HCT116 (cell line): ENCODE results near the gene CDC6. TPM values are rescaled to one million over a fixed set of nuclear protein-coding genes. Genes with fewer than 3 reads are reported as not detected.

ENCODE experiments used
- ATAC-seq: fragments of 200-7000 bp; cut with Tn5 transposase; 2 replicates; pipeline ENCODE4 v1.9.1; 2020; ENCODE audit warnings: mild to moderate bottlenecking, moderate library complexity
- BruUV-seq: library from RNA; stranded (reverse); fragments of 400-500 nt; replicated peaks from 2 replicates; lab custom pipeline; 2021; lab: Mats Ljungman, UMichigan
- CTCF ChIA-PET: fragments of 300-600 bp; sonication (Branson Sonifier 250); formaldehyde crosslinking; loops from one replicate; lab custom pipeline; 2021; ENCODE audit warnings: antibody characterized with exemption; lab: Charles Lee
- POLR2A ChIA-PET: fragments of 300-600, 350-600 bp; sonication (Branson Sonifier 250); formaldehyde crosslinking; loops from one replicate; lab custom pipeline; 2021; ENCODE audit warnings: antibody characterized with exemption; lab: Charles Lee
- RAD21 ChIA-PET, 2 experiments: fragments of 300-600 bp; sonication (Branson Sonifier 250); formaldehyde crosslinking; loops; one replicate each; lab custom pipeline; 2023; ENCODE audit warnings: low total read pairs in 2 of 2; ENCODE audit not compliant: uncharacterized antibody in 2 of 2, unreplicated experiment in 2 of 2, low non-redundant PET in 1 of 2; lab: Charles Lee
- DNase-seq: peaks from one replicate; pipeline ENCODE4 v3.0.0-alpha.2; 2010; ENCODE audit warnings: low read depth, low spot score
- H2AFZ ChIP-seq: fragments of 200-600 bp; shearing (Covaris generic), sonication (generic); 2 replicates; pipeline ENCODE4 v1.6.1; 2017; ENCODE audit warnings: low read depth, mixed run types, mixed read lengths, antibody characterized with exemption, low read length; ENCODE audit not compliant: poor library complexity, severe bottlenecking
- H3K27ac ChIP-seq: 2 replicates; pipeline ENCODE4 v1.5.1; 2012; ENCODE audit warnings: low read depth, low read length
- H3K27me3 ChIP-seq: fragments of 200-600 bp; sonication (generic); 2 replicates; pipeline ENCODE4 v1.6.1; 2016; ENCODE audit warnings: mixed run types, low read length, mixed read lengths; ENCODE audit not compliant: insufficient read depth
- H3K36me3 ChIP-seq, 2 experiments: fragments of 200-500 bp in 1 of 2; fragments of 200-600 bp in 1 of 2; sonication (Bioruptor generic) in 1 of 2; sonication (generic) in 1 of 2; 2 replicates each; pipeline versions ENCODE4 v1.5.1 to v1.6.1; 2014 to 2016; ENCODE audit warnings: low read length in 2 of 2, inconsistent platforms in 1 of 2, mixed read lengths in 1 of 2, mixed run types in 1 of 2; ENCODE audit not compliant: insufficient read depth in 2 of 2, control insufficient read depth in 1 of 2
- H3K4me1 ChIP-seq, 2 experiments: fragments of 200-600 bp in 1 of 2; sonication (generic) in 1 of 2; 2 replicates each; pipeline versions ENCODE4 v1.5.1 to v1.6.1; 2012 to 2017; ENCODE audit warnings: low read length in 2 of 2, inconsistent platforms in 1 of 2, mild to moderate bottlenecking in 1 of 2, mixed read lengths in 1 of 2, mixed run types in 1 of 2, moderate library complexity in 1 of 2; ENCODE audit not compliant: insufficient read depth in 2 of 2, control insufficient read depth in 1 of 2
- H3K4me2 ChIP-seq: fragments of 200-600 bp; sonication (generic); 2 replicates; pipeline ENCODE4 v1.6.1; 2017; ENCODE audit warnings: mixed run types, low read length, mixed read lengths
- H3K4me3 ChIP-seq, 2 experiments: fragments of 200-600 bp in 1 of 2; sonication (generic) in 1 of 2; replicated peaks in 1 of 2; 2 replicates each; pipeline ENCODE4 v1.5.1; 2011 to 2016; ENCODE audit warnings: low read length in 2 of 2, control low read depth in 1 of 2, low read depth in 1 of 2, mild to moderate bottlenecking in 1 of 2, mixed read lengths in 1 of 2, mixed run types in 1 of 2
- H3K79me2 ChIP-seq: fragments of 200-600 bp; sonication (generic); 2 replicates; pipeline ENCODE4 v1.6.1; 2017; ENCODE audit warnings: mild to moderate bottlenecking, mixed run types, low read length, moderate library complexity, mixed read lengths; ENCODE audit not compliant: insufficient read depth
- H3K9ac ChIP-seq: fragments of 200-600 bp; sonication (generic); 2 replicates; pipeline ENCODE4 v1.6.1; 2016; ENCODE audit warnings: low read length, mixed read lengths
- H3K9me2 ChIP-seq: fragments of 200-600 bp; sonication (generic), shearing (Covaris generic); 2 replicates; pipeline ENCODE4 v1.6.1; 2017; ENCODE audit warnings: mixed run types, mild to moderate bottlenecking, moderate library complexity; ENCODE audit not compliant: insufficient read depth
- H3K9me3 ChIP-seq, 2 experiments: fragments of 200-500 bp in 1 of 2; fragments of 200-600 bp in 1 of 2; sonication (Bioruptor generic) in 1 of 2; sonication (generic) in 1 of 2; 2 replicates each; pipeline ENCODE4 v1.6.1; 2014 to 2017; ENCODE audit warnings: low read length in 2 of 2, mixed read lengths in 2 of 2, inconsistent platforms in 1 of 2, low read depth in 1 of 2, mild to moderate bottlenecking in 1 of 2, mixed run types in 1 of 2, moderate library complexity in 1 of 2; ENCODE audit not compliant: control insufficient read depth in 1 of 2, insufficient read depth in 1 of 2
- H4K20me1 ChIP-seq: fragments of 200-600 bp; sonication (generic), shearing (Covaris generic); 2 replicates; pipeline ENCODE4 v1.6.1; 2017; ENCODE audit warnings: mixed run types, mild to moderate bottlenecking, moderate library complexity; ENCODE audit not compliant: insufficient read depth
- CBX3 ChIP-seq: IDR thresholded peaks from 2 replicates; pipeline ENCODE4 v1.6.1; 2012; ENCODE audit warnings: low read depth
- ELF1 ChIP-seq: IDR thresholded peaks from 2 replicates; pipeline ENCODE4 v1.6.1; 2012; ENCODE audit warnings: low read depth, borderline replicate concordance
- EZH2 ChIP-seq: fragments of 200-600 bp; sonication (generic); IDR thresholded peaks from 2 replicates; pipeline ENCODE4 v1.6.1; 2017; ENCODE audit warnings: antibody characterized with exemption, mixed run types
- EZH2phosphoT487 ChIP-seq: fragments of 200-600 bp; IDR thresholded peaks from 2 replicates; pipeline ENCODE4 v1.6.1; 2018; ENCODE audit warnings: antibody characterized with exemption, borderline replicate concordance
- FOSL1 ChIP-seq: IDR thresholded peaks from 2 replicates; pipeline ENCODE4 v1.6.1; 2012; ENCODE audit warnings: low read depth
- JUND ChIP-seq: IDR thresholded peaks from 2 replicates; pipeline ENCODE4 v1.6.1; 2012
- POLR2AphosphoS5 ChIP-seq: IDR thresholded peaks from 2 replicates; pipeline ENCODE4 v1.6.1; 2011; ENCODE audit warnings: mild to moderate bottlenecking, low read depth, low read length, moderate library complexity
- SP1 ChIP-seq: IDR thresholded peaks from 2 replicates; pipeline ENCODE4 v1.6.1; 2012; ENCODE audit warnings: low read depth
- SRF ChIP-seq: IDR thresholded peaks from 2 replicates; pipeline ENCODE4 v1.6.1; 2012; ENCODE audit warnings: low read depth
- TCF7L2 ChIP-seq: IDR thresholded peaks from 2 replicates; pipeline ENCODE4 v1.7.0; 2011; ENCODE audit warnings: borderline replicate concordance, inconsistent platforms; ENCODE audit not compliant: insufficient read depth, insufficient read length; ENCODE audit errors: extremely low read depth
- YY1 ChIP-seq: IDR thresholded peaks from 2 replicates; pipeline ENCODE4 v1.6.1; 2011; ENCODE audit warnings: low read length, low read depth, moderate library complexity, mild to moderate bottlenecking; ENCODE audit not compliant: insufficient replicate concordance; ENCODE audit errors: extremely low read depth
- ZNF274 ChIP-seq: fragments of 200-500 bp; sonication (Bioruptor generic); IDR thresholded peaks from 2 replicates; pipeline ENCODE4 v1.6.1; 2014; ENCODE audit warnings: mild to moderate bottlenecking, low read depth, low read length, inconsistent platforms
- intact Hi-C: fragments of 100-400 bp; cut with micrococcal nuclease; formaldehyde crosslinking; loops from 2 replicates; pipeline ENCODE4 v1.10.0; 2022
- total RNA-seq: library from RNA; stranded (reverse); gene quantifications from one replicate; pipeline ENCODE4 v1.2.1, GENCODE V29; 2021; ENCODE audit not compliant: unreplicated experiment
- TF ChIP-seq, protein P1 (sequence below): IDR thresholded peaks from 2 replicates; pipeline ENCODE4 v1.6.1; 2012
- TF ChIP-seq, protein P2 (sequence below): IDR thresholded peaks from 2 replicates; pipeline ENCODE4 v1.6.1; 2011; ENCODE audit warnings: mild to moderate bottlenecking, low read length, moderate library complexity; ENCODE audit not compliant: insufficient replicate concordance; ENCODE audit errors: extremely low read depth
- TF ChIP-seq, protein P3 (sequence below): IDR thresholded peaks from 2 replicates; pipeline ENCODE4 v1.6.1; 2012; ENCODE audit warnings: low read depth

CDC6 gene
- total RNA-seq, 1 experiment from 2014 or later: 117 TPM

DNA sequence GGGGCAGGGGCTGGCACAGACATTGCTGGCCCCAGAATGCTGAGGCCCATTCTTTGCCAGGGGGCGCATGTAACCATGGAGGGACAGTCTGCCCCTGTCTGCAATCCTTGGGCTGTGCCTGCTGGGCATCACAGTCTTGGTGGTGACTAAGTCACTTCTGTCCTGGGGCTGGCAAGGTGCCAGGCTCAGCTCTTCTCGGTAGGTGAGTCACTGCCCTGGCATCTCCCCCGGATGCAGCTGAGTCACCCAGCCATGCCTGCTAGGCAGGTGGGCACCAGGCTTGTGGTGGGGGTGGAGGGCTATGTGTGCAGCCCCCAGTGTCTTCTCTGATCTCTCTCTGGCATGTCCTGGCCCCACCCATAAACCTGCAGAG, 26.9 kb downstream of the CDC6 start (continued):
- TF ChIP-seq YY1: no peak

DNA sequence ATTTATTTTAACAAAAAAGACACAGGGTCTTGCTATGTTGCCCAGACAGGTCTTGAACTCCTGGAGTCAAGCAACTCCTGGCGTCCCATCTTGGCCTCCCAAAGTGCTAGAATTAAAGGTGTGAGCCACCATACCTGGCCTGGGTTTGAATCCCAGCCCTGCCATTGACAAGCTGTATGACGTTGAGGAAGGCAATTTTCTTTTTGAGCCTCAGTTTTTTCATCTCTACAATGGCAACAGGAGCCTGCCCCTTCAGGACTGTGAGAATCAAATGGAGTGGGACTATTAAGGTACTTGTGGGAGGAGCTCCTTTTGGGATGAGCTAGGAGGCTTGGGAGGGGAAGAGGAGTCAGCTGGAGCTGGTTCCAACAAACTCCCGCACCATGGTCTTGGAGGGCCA, 27.5 kb downstream of the CDC6 start:
- H3K4me1 ChIP-seq: peaks cover 70 to 90% of the 10 kb centered on the region in 2 experiments
- H3K4me3 ChIP-seq: no peak overlapping the region
- peaks cover 21% of the 10 kb centered on the region for H3K79me2 ChIP-seq
- H3K9ac ChIP-seq: peak overlapping the region; percentile 99; the same call in 1 of the 2 replicates
- H2AFZ ChIP-seq: no peak overlapping the region
- DNase-seq: no peak
- BruUV-seq: no TSS peak
- no peaks in the 10 kb centered on the region for H3K9me3 ChIP-seq
- no peaks in the 10 kb centered on the region for H3K36me3 ChIP-seq
- H4K20me1 ChIP-seq: no peaks in the 10 kb centered on the region
- ChIA-PET POLR2A (no interaction called here), CTCF (interaction anchor here (2.5 kb wide), 1 partner anchor 13 kb away, joined by 6 read pairs; no protein-coding TSS in a partner anchor), RAD21 (no interaction called here)
- H3K4me2 ChIP-seq: peak overlapping the region; percentile 95
- intact Hi-C loops: no loop called here
- no peaks in the 10 kb centered on the region for H3K27me3 ChIP-seq
- ATAC-seq: no peak
- H3K9me2 ChIP-seq: no peaks in the 10 kb centered on the region
- TF ChIP-seq, protein P1, sequence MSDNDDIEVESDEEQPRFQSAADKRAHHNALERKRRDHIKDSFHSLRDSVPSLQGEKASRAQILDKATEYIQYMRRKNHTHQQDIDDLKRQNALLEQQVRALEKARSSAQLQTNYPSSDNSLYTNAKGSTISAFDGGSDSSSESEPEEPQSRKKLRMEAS: no peak
- no peak for TF ChIP-seq FOSL1
- TF ChIP-seq, protein P2, sequence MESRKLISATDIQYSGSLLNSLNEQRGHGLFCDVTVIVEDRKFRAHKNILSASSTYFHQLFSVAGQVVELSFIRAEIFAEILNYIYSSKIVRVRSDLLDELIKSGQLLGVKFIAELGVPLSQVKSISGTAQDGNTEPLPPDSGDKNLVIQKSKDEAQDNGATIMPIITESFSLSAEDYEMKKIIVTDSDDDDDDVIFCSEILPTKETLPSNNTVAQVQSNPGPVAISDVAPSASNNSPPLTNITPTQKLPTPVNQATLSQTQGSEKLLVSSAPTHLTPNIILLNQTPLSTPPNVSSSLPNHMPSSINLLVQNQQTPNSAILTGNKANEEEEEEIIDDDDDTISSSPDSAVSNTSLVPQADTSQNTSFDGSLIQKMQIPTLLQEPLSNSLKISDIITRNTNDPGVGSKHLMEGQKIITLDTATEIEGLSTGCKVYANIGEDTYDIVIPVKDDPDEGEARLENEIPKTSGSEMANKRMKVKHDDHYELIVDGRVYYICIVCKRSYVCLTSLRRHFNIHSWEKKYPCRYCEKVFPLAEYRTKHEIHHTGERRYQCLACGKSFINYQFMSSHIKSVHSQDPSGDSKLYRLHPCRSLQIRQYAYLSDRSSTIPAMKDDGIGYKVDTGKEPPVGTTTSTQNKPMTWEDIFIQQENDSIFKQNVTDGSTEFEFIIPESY: no peak
- TF ChIP-seq TCF7L2: no peak
- no peak for TF ChIP-seq JUND
- no peak for TF ChIP-seq EZH2phosphoT487
- no peak for TF ChIP-seq POLR2AphosphoS5
- no peak for TF ChIP-seq SRF
- TF ChIP-seq, protein P3, sequence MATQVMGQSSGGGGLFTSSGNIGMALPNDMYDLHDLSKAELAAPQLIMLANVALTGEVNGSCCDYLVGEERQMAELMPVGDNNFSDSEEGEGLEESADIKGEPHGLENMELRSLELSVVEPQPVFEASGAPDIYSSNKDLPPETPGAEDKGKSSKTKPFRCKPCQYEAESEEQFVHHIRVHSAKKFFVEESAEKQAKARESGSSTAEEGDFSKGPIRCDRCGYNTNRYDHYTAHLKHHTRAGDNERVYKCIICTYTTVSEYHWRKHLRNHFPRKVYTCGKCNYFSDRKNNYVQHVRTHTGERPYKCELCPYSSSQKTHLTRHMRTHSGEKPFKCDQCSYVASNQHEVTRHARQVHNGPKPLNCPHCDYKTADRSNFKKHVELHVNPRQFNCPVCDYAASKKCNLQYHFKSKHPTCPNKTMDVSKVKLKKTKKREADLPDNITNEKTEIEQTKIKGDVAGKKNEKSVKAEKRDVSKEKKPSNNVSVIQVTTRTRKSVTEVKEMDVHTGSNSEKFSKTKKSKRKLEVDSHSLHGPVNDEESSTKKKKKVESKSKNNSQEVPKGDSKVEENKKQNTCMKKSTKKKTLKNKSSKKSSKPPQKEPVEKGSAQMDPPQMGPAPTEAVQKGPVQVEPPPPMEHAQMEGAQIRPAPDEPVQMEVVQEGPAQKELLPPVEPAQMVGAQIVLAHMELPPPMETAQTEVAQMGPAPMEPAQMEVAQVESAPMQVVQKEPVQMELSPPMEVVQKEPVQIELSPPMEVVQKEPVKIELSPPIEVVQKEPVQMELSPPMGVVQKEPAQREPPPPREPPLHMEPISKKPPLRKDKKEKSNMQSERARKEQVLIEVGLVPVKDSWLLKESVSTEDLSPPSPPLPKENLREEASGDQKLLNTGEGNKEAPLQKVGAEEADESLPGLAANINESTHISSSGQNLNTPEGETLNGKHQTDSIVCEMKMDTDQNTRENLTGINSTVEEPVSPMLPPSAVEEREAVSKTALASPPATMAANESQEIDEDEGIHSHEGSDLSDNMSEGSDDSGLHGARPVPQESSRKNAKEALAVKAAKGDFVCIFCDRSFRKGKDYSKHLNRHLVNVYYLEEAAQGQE: no peak
- no peak for TF ChIP-seq YY1
- no peak for TF ChIP-seq SP1
- TF ChIP-seq CBX3: no peak
- TF ChIP-seq ZNF274: no peak
- TF ChIP-seq EZH2: no peak
- no peak for TF ChIP-seq ELF1
- H3K27ac ChIP-seq: peak overlapping the region; percentile 91
